DND-41 (cell line): ENCODE measurements around the gene FOXF2.

Experiments used
- ATAC-seq: fragments of 200-7000 bp; cut with Tn5 transposase; 3 replicates; pipeline ENCODE4 v1.9.1; 2021; ENCODE audit warnings: low read depth; ENCODE audit not compliant: insufficient read depth
- DNase-seq: peaks from one replicate; pipeline ENCODE4 v3.0.0-alpha.2; 2020
- H2AFZ ChIP-seq: 2 replicates; pipeline ENCODE4 v1.6.0; 2012; ENCODE audit warnings: low read depth, low read length
- H3K27ac ChIP-seq: 2 replicates; pipeline ENCODE4 v1.5.1; 2012; ENCODE audit warnings: low read length, inconsistent platforms
- H3K27me3 ChIP-seq: fragments of 200-600 bp; sonication (generic); 2 replicates; pipeline ENCODE4 v1.6.0; 2012; ENCODE audit warnings: low read length, mild to moderate bottlenecking, inconsistent platforms; ENCODE audit not compliant: insufficient read depth, poor library complexity
- H3K36me3 ChIP-seq: 2 replicates; pipeline ENCODE4 v1.5.1; 2012; ENCODE audit warnings: low read length, inconsistent platforms; ENCODE audit not compliant: insufficient read depth
- H3K4me1 ChIP-seq: 2 replicates; pipeline ENCODE4 v1.5.1; 2012; ENCODE audit warnings: mild to moderate bottlenecking, low read length; ENCODE audit not compliant: insufficient read depth
- H3K4me2 ChIP-seq: 2 replicates; pipeline ENCODE4 v1.6.0; 2012; ENCODE audit warnings: mild to moderate bottlenecking, moderate library complexity, low read length, inconsistent platforms; ENCODE audit not compliant: insufficient read depth
- H3K4me3 ChIP-seq, 2 experiments: fragments of 200-600 bp in 1 of 2; shearing (Covaris generic) in 1 of 2; 2 replicates each; pipeline ENCODE4 v1.5.1; 2012 to 2016; ENCODE audit warnings: inconsistent platforms in 2 of 2, low read length in 2 of 2, mild to moderate bottlenecking in 2 of 2, low read depth in 1 of 2, moderate library complexity in 1 of 2
- H3K79me2 ChIP-seq: 2 replicates; pipeline ENCODE4 v1.6.0; 2012; ENCODE audit warnings: low read length, inconsistent platforms; ENCODE audit not compliant: insufficient read depth
- H3K9ac ChIP-seq: 2 replicates; pipeline ENCODE4 v1.6.0; 2012; ENCODE audit warnings: low read depth, mild to moderate bottlenecking, inconsistent platforms, low read length, moderate library complexity
- H3K9me3 ChIP-seq: 2 replicates; pipeline ENCODE4 v1.5.1; 2012; ENCODE audit warnings: low read length, moderate library complexity, mild to moderate bottlenecking, inconsistent platforms; ENCODE audit not compliant: insufficient read depth, severe bottlenecking
- H4K20me1 ChIP-seq: 2 replicates; pipeline ENCODE4 v1.6.0; 2012; ENCODE audit warnings: low read length; ENCODE audit not compliant: insufficient read depth
- CTCF ChIP-seq: IDR thresholded peaks from 2 replicates; pipeline ENCODE4 v1.5.1; 2012; ENCODE audit warnings: borderline replicate concordance, low read length, moderate library complexity, mild to moderate bottlenecking; ENCODE audit not compliant: poor library complexity, severe bottlenecking; ENCODE audit errors: extremely low read depth
- EZH2 ChIP-seq: IDR thresholded peaks from 3 replicates; pipeline ENCODE4 v1.6.1; 2012; ENCODE audit warnings: borderline replicate concordance, low read depth, mild to moderate bottlenecking, moderate library complexity, low read length, inconsistent platforms; ENCODE audit not compliant: severe bottlenecking

The FOXF2 gene

GRCh38 chr6:1442929-1443328, 53.6 kb downstream of the FOXF2 start:
- H3K27ac ChIP-seq: no peak overlapping the region
- no peaks in the 10 kb centered on the region for H3K4me1 ChIP-seq
- H3K9ac ChIP-seq: no peak overlapping the region
- no peaks in the 10 kb centered on the region for H3K9me3 ChIP-seq
- no peak overlapping the region for H2AFZ ChIP-seq
- no peaks in the 10 kb centered on the region for H4K20me1 ChIP-seq
- DNase-seq: no peak
- H3K4me2 ChIP-seq: no peak overlapping the region
- no peak for TF ChIP-seq CTCF
- TF ChIP-seq EZH2: no peak
- H3K27me3 ChIP-seq: no peaks in the 10 kb centered on the region
- H3K79me2 ChIP-seq: no peaks in the 10 kb centered on the region
- no peak overlapping the region for H3K4me3 ChIP-seq
- no peaks in the 10 kb centered on the region for H3K36me3 ChIP-seq
- ATAC-seq: no peak
